HEK293 (cell line): ENCODE measurements around the gene EPS8.

ENCODE experiments used
- CTCF ChIA-PET: fragments of 350-600 bp; formaldehyde crosslinking; extraction: SDS; loops from one replicate; lab custom pipeline; 2021; ENCODE audit warnings: antibody characterized with exemption; lab: Yijun Ruan, JAX
- POLR2A ChIA-PET: fragments of 300-600 bp; formaldehyde crosslinking; extraction: SDS; loops from one replicate; lab custom pipeline; 2020; ENCODE audit warnings: antibody characterized with exemption, inconsistent platforms; lab: Yijun Ruan, JAX
- H3K27ac ChIP-seq: fragments of 200-500 bp; sonication (Bioruptor generic); 2 replicates; pipeline ENCODE4 v1.5.1; 2014; ENCODE audit warnings: low read depth, low read length, control low read depth, inconsistent platforms; ENCODE audit errors: extremely low read depth
- H3K36me3 ChIP-seq, 2 experiments: fragments of 200-500 bp in 1 of 2; sonication (Bioruptor generic) in 1 of 2; 1 replicate in 1 of 2; 2 replicates in 1 of 2; pipeline ENCODE4 v1.5.1; 2014 to 2017; ENCODE audit warnings: inconsistent platforms in 2 of 2, low read length in 2 of 2; ENCODE audit not compliant: control insufficient read depth in 2 of 2, insufficient read depth in 1 of 2
- H3K4me1 ChIP-seq: fragments of 200-500 bp; sonication (Bioruptor generic); 2 replicates; pipeline ENCODE4 v1.5.1; 2014; ENCODE audit warnings: mild to moderate bottlenecking, low read length, inconsistent platforms; ENCODE audit not compliant: control insufficient read depth, insufficient read depth
- H3K4me3 ChIP-seq: 2 replicates; pipeline ENCODE4 v1.5.1; 2011; ENCODE audit warnings: low read depth, mild to moderate bottlenecking, control low read depth, low read length, moderate library complexity
- H3K9me3 ChIP-seq: fragments of 200-500 bp; sonication (Bioruptor generic); 2 replicates; pipeline ENCODE4 v1.5.1; 2014; ENCODE audit warnings: low read depth, low read length, inconsistent platforms; ENCODE audit not compliant: control insufficient read depth, insufficient read depth
- GLI4 ChIP-seq: fragments of 450-650 bp; formaldehyde crosslinking; IDR thresholded peaks from 2 replicates; pipeline ENCODE4 v1.5.1; 2016; ENCODE audit warnings: missing biosample characterization, missing genetic modification characterization
- HOXD13 ChIP-seq: sonication (generic); formaldehyde crosslinking; IDR thresholded peaks from 2 replicates; pipeline ENCODE4 v1.8.0; 2022; ENCODE audit warnings: missing genetic modification reagents, borderline replicate concordance
- OSR2 ChIP-seq: fragments of 450-650 bp; formaldehyde crosslinking; IDR thresholded peaks from 2 replicates; pipeline ENCODE4 v1.5.1; 2016; ENCODE audit warnings: missing biosample characterization, missing genetic modification characterization
- PRDM1 ChIP-seq: fragments of 450-650 bp; formaldehyde crosslinking; IDR thresholded peaks from 2 replicates; pipeline ENCODE4; 2016; ENCODE audit warnings: missing biosample characterization, missing genetic modification characterization
- SCRT1 ChIP-seq: fragments of 450-650 bp; formaldehyde crosslinking; IDR thresholded peaks from 2 replicates; pipeline ENCODE4 v1.5.1; 2016; ENCODE audit warnings: missing biosample characterization, missing genetic modification characterization, borderline replicate concordance
- ZBTB21 ChIP-seq: fragments of 450-650 bp; formaldehyde crosslinking; IDR thresholded peaks from 2 replicates; pipeline ENCODE4 v1.5.1; 2017; ENCODE audit warnings: missing biosample characterization, missing genetic modification characterization
- ZNF157 ChIP-seq: fragments of 450-650 bp; formaldehyde crosslinking; IDR thresholded peaks from 2 replicates; pipeline ENCODE4 v1.5.1; 2016; ENCODE audit warnings: missing biosample characterization, missing genetic modification characterization
- ZNF184 ChIP-seq: fragments of 450-650 bp; IDR thresholded peaks from 2 replicates; pipeline ENCODE4 v1.5.1; 2018; ENCODE audit warnings: missing biosample characterization, mild to moderate bottlenecking, missing genetic modification characterization
- ZNF341 ChIP-seq: fragments of 450-650 bp; formaldehyde crosslinking; IDR thresholded peaks from 2 replicates; pipeline ENCODE4; 2016; ENCODE audit warnings: low read depth, missing biosample characterization, missing genetic modification characterization
- ZNF48 ChIP-seq: fragments of 450-650 bp; formaldehyde crosslinking; IDR thresholded peaks from 2 replicates; pipeline ENCODE4 v1.5.1; 2016; ENCODE audit warnings: missing biosample characterization, missing genetic modification characterization
- ZNF530 ChIP-seq: fragments of 450-650 bp; formaldehyde crosslinking; IDR thresholded peaks from 2 replicates; pipeline ENCODE4 v1.5.1; 2016; ENCODE audit warnings: low read depth, missing biosample characterization, missing genetic modification characterization
- ZNF558 ChIP-seq: fragments of 450-650 bp; formaldehyde crosslinking; IDR thresholded peaks from 2 replicates; pipeline ENCODE4 v1.5.1; 2016; ENCODE audit warnings: missing biosample characterization, missing genetic modification characterization
- ZNF571 ChIP-seq: fragments of 450-650 bp; formaldehyde crosslinking; IDR thresholded peaks from 2 replicates; pipeline ENCODE4 v1.5.0; 2017; ENCODE audit warnings: missing biosample characterization, missing genetic modification characterization
- ZNF624 ChIP-seq: fragments of 450-650 bp; formaldehyde crosslinking; IDR thresholded peaks from 2 replicates; pipeline ENCODE4 v1.5.1; 2017; ENCODE audit warnings: missing biosample characterization, missing genetic modification characterization
- ZNF654 ChIP-seq: fragments of 450-650 bp; formaldehyde crosslinking; IDR thresholded peaks from 2 replicates; pipeline ENCODE4 v1.5.1; 2016; ENCODE audit warnings: low read depth, missing biosample characterization, missing genetic modification characterization
- ZSCAN30 ChIP-seq: fragments of 450-650 bp; IDR thresholded peaks from 2 replicates; pipeline ENCODE4 v1.5.1; 2018; ENCODE audit warnings: missing biosample characterization, mild to moderate bottlenecking, missing genetic modification characterization, moderate library complexity
- TF ChIP-seq, protein P1 (sequence below): fragments of 450-650 bp; IDR thresholded peaks from 2 replicates; pipeline ENCODE4 v1.5.1; 2018; ENCODE audit warnings: missing biosample characterization, mild to moderate bottlenecking, missing genetic modification characterization
- TF ChIP-seq, protein P2 (sequence below): fragments of 450-650 bp; formaldehyde crosslinking; IDR thresholded peaks from 2 replicates; pipeline ENCODE4 v1.5.1; 2017; ENCODE audit warnings: missing biosample characterization, missing genetic modification characterization
- TF ChIP-seq, protein P3 (sequence below): fragments of 450-650 bp; formaldehyde crosslinking; IDR thresholded peaks from 2 replicates; pipeline ENCODE4 v1.5.1; 2016; ENCODE audit warnings: missing biosample characterization, missing genetic modification characterization, borderline replicate concordance
- TF ChIP-seq, protein P4 (sequence below): fragments of 450-650 bp; formaldehyde crosslinking; IDR thresholded peaks from 2 replicates; pipeline ENCODE4 v1.5.1; 2016; ENCODE audit warnings: missing biosample characterization, missing genetic modification characterization
- TF ChIP-seq, protein P5 (sequence below): fragments of 450-650 bp; formaldehyde crosslinking; IDR thresholded peaks from 2 replicates; pipeline ENCODE4 v1.5.1; 2016; ENCODE audit warnings: missing biosample characterization, missing genetic modification characterization

The EPS8 gene

DNA sequence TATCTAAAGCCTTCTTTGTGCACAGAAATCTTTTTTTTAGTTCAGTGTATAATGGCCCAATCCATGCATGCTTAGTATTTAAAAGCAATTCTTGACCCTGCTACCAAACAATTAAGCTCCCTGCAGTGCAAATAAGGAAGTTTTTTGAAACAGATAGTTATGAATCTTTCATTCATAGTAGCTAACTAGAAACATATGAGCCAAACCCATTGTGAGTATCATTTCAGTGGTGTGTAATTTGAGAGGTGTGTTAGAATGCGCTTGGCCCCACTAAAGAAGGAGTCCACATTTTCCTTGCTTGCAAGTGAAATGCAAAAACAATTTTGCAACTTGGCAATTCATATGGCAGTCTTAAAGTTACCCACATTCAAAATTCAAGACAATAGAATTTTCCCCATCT, 14.4 kb downstream of the EPS8 start:
- CTCF ChIA-PET = no interaction called here
- no peaks in the 10 kb centered on the region for H3K9me3 ChIP-seq
- peak; percentile 53; the same call in 1 of the 2 replicates for TF ChIP-seq OSR2 (tag by site-specific recombination)
- TF ChIP-seq, protein P1, sequence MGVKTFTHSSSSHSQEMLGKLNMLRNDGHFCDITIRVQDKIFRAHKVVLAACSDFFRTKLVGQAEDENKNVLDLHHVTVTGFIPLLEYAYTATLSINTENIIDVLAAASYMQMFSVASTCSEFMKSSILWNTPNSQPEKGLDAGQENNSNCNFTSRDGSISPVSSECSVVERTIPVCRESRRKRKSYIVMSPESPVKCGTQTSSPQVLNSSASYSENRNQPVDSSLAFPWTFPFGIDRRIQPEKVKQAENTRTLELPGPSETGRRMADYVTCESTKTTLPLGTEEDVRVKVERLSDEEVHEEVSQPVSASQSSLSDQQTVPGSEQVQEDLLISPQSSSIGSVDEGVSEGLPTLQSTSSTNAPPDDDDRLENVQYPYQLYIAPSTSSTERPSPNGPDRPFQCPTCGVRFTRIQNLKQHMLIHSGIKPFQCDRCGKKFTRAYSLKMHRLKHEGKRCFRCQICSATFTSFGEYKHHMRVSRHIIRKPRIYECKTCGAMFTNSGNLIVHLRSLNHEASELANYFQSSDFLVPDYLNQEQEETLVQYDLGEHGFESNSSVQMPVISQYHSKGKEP (tag by site-specific recombination) = peak; percentile 93
- TF ChIP-seq, protein P2, sequence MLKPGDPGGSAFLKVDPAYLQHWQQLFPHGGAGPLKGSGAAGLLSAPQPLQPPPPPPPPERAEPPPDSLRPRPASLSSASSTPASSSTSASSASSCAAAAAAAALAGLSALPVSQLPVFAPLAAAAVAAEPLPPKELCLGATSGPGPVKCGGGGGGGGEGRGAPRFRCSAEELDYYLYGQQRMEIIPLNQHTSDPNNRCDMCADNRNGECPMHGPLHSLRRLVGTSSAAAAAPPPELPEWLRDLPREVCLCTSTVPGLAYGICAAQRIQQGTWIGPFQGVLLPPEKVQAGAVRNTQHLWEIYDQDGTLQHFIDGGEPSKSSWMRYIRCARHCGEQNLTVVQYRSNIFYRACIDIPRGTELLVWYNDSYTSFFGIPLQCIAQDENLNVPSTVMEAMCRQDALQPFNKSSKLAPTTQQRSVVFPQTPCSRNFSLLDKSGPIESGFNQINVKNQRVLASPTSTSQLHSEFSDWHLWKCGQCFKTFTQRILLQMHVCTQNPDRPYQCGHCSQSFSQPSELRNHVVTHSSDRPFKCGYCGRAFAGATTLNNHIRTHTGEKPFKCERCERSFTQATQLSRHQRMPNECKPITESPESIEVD (tag by site-specific recombination) = peak; percentile 52; the same call in 1 of the 2 replicates
- no peak for TF ChIP-seq SCRT1 (tag by site-specific recombination)
- no peak overlapping the region for H3K27ac ChIP-seq
- POLR2A ChIA-PET = no interaction called here
- peaks cover 8% of the 10 kb centered on the region; the same call in 1 of the 2 replicates for H3K4me1 ChIP-seq
- no peaks in the 10 kb centered on the region; a peak in 1 of 3 replicates for H3K36me3 ChIP-seq
- no peak overlapping the region for H3K4me3 ChIP-seq

DNA sequence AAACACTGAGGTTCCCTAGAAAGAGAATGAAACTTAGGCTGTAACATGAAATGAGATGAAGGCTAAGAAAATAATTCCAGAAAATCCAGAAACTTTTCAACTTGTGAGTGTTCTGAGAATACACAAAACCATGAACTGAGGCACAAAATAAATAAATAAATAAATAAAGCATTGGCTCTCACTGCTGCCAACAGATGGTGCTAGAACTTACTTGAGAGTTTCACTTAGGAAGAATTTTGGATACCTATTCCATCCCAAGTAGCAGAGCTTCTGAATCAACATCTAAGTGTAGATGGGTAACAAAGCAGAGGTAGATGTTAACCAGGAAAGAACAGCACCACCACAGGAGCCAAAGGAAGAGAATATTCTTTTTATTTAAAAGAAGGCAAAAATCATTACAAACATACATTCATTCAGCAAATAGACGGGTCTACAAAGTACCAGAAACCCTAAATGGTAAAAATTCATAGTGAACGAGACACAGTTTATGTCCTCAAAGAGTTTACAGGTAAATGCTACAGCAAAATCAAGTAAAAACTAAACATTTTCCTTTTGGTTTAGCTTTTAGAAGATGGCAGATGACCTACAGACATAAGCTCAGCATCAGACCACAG, 16.7 kb downstream of the EPS8 start:
- TF ChIP-seq HOXD13 (CRISPR knock-in tag) (no peak), ZNF654 (tag by site-specific recombination) (peak; percentile 27; the same call in 1 of the 2 replicates), ZNF530 (no peak), ZSCAN30 (tag by site-specific recombination) (0 out of 2 replicates have a peak, but pooled peaks have one; percentile 11)
- TF ChIP-seq, protein P3, sequence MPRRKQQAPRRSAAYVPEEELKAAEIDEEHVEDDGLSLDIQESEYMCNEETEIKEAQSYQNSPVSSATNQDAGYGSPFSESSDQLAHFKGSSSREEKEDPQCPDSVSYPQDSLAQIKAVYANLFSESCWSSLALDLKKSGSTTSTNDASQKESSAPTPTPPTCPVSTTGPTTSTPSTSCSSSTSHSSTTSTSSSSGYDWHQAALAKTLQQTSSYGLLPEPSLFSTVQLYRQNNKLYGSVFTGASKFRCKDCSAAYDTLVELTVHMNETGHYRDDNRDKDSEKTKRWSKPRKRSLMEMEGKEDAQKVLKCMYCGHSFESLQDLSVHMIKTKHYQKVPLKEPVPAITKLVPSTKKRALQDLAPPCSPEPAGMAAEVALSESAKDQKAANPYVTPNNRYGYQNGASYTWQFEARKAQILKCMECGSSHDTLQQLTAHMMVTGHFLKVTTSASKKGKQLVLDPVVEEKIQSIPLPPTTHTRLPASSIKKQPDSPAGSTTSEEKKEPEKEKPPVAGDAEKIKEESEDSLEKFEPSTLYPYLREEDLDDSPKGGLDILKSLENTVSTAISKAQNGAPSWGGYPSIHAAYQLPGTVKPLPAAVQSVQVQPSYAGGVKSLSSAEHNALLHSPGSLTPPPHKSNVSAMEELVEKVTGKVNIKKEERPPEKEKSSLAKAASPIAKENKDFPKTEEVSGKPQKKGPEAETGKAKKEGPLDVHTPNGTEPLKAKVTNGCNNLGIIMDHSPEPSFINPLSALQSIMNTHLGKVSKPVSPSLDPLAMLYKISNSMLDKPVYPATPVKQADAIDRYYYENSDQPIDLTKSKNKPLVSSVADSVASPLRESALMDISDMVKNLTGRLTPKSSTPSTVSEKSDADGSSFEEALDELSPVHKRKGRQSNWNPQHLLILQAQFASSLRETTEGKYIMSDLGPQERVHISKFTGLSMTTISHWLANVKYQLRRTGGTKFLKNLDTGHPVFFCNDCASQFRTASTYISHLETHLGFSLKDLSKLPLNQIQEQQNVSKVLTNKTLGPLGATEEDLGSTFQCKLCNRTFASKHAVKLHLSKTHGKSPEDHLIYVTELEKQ (tag by site-specific recombination) = no peak
- TF ChIP-seq, protein P4, sequence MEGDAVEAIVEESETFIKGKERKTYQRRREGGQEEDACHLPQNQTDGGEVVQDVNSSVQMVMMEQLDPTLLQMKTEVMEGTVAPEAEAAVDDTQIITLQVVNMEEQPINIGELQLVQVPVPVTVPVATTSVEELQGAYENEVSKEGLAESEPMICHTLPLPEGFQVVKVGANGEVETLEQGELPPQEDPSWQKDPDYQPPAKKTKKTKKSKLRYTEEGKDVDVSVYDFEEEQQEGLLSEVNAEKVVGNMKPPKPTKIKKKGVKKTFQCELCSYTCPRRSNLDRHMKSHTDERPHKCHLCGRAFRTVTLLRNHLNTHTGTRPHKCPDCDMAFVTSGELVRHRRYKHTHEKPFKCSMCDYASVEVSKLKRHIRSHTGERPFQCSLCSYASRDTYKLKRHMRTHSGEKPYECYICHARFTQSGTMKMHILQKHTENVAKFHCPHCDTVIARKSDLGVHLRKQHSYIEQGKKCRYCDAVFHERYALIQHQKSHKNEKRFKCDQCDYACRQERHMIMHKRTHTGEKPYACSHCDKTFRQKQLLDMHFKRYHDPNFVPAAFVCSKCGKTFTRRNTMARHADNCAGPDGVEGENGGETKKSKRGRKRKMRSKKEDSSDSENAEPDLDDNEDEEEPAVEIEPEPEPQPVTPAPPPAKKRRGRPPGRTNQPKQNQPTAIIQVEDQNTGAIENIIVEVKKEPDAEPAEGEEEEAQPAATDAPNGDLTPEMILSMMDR (tag by site-specific recombination) = 0 out of 2 replicates have a peak, but pooled peaks have one; percentile 16
- Histone ChIP-seq H3K27ac (no peak overlapping the region), H3K4me3 (no peak overlapping the region), H3K9me3 (no peaks in the 10 kb centered on the region), H3K4me1 (peaks cover 8% of the 10 kb centered on the region; the same call in 1 of the 2 replicates), H3K36me3 (no peaks in the 10 kb centered on the region; a peak in 1 of 3 replicates)
- POLR2A ChIA-PET = no interaction called here
- CTCF ChIA-PET = interaction anchor here (0.6 to 2.1 kb wide), 13 partner anchors 8 to 279 kb away, joined by 3 to 7 read pairs (median 4); no protein-coding TSS in a partner anchor

DNA sequence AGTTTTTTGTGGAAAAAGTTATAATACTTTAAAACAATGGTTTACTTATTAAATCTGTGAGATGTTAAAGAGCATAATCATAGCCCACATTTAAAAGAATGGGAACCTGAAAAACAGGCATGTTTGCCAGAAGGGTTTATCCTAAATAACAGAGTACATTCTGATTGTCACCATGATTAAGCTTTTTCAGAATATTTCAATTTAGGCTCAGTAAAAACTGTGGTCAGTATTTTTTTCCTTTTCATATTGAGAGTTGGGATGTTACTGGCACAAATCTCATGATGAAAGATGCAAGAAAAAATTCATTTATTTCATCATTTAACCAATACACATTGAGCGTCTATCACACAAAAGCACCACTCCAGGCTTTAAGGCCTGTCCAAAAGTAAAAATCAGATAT, 18.6 kb downstream of the EPS8 start:
- ChIA-PET POLR2A (no interaction called here), CTCF (interaction anchor here (0.6 to 0.8 kb wide), 5 partner anchors 21 to 1604 kb away, joined by 3 to 5 read pairs (median 3); no protein-coding TSS in a partner anchor)
- Histone ChIP-seq H3K4me3 (no peak overlapping the region), H3K4me1 (peaks cover 10% of the 10 kb centered on the region; the same call in 1 of the 2 replicates), H3K36me3 (no peaks in the 10 kb centered on the region; a peak in 1 of 3 replicates), H3K9me3 (no peaks in the 10 kb centered on the region), H3K27ac (no peak overlapping the region)
- TF ChIP-seq ZNF558 = no peak
- no peak for TF ChIP-seq ZNF341 (tag by site-specific recombination)
- no peak for TF ChIP-seq ZNF184 (tag by site-specific recombination)
- TF ChIP-seq PRDM1 (tag by site-specific recombination) = no peak
- TF ChIP-seq, protein P5, sequence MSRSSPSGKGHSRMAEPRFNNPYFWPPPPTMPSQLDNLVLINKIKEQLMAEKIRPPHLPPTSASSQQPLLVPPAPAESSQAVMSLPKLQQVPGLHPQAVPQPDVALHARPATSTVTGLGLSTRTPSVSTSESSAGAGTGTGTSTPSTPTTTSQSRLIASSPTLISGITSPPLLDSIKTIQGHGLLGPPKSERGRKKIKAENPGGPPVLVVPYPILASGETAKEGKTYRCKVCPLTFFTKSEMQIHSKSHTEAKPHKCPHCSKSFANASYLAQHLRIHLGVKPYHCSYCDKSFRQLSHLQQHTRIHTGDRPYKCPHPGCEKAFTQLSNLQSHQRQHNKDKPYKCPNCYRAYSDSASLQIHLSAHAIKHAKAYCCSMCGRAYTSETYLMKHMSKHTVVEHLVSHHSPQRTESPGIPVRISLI (tag by site-specific recombination) = no peak
- TF ChIP-seq GLI4 (tag by site-specific recombination) = no peak
- TF ChIP-seq ZNF48 (tag by site-specific recombination) = no peak
- TF ChIP-seq ZNF571 (tag by site-specific recombination) = no peak
- TF ChIP-seq ZNF157 = no peak
- no peak for TF ChIP-seq ZNF624 (tag by site-specific recombination)
- TF ChIP-seq ZNF530 = no peak
- TF ChIP-seq ZBTB21 (tag by site-specific recombination) = no peak
